ENCODE measurements around the gene XIRP1. TPM values are rescaled to one million over a fixed set of nuclear protein-coding genes. Genes with fewer than 3 reads are reported as not detected.

XIRP1 gene
- polyA plus RNA-seq, 6 donors from 2014 or later = 0.05 TPM; not detected in 5

DNA sequence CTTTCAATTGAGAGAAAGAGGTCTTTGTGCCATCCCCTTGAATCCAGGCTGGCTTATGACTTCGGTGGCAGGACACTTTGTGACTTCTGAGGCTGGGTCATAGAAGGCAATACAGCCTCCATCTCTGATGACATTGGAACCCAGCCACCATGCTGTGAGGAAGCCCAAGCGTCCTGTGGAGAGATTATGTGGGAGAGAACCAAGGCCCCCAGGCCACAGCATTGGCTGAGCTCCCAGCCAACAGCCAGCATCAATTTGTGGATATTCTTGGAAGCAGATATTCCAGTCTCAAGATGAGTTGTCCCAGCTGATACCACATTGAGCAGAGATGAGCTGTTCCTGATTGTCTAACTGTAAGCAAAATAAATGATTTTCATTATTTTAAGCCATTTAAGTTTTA lies 12.7 kb upstream of the XIRP1 start:
- Mint-ChIP-seq H3K27ac (no peak overlapping the region), H3K27me3 (peaks cover 3 to 16% (median 15%) of the 10 kb centered on the region in 3 donors), H3K9me3 (peaks cover 0 to 3% (median 0%) of the 10 kb centered on the region in 7 donors), H3K4me1 (peaks cover 6 to 13% (median 7%) of the 10 kb centered on the region in 3 donors), H3K36me3 (peaks cover 0 to 12% of the 10 kb centered on the region in 2 donors), H3K4me3 (no peak overlapping the region)
- no peak for DNase-seq
- no peak for ATAC-seq (ENCODE audit: low read depth in 2 of 2)

DNA sequence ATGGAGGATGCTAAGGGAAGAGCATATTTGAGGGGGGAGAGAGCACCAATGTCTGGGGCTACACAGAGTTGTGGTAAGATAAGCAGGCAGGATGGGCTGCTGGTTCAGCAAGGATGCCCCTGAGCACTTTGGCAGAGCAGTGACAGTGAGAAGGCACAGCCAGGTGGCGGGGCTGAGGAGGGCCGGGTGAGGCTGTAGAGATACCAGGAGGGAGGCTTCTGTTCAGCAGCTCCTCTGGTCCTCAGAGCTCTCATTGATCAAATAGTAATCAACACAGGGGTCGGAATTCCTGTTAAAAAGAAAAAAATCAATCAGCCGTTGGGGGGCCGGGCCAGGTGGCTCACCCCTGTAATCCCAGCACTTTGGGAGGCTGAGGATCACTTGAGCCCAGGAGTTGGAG lies 11.5 kb upstream of the XIRP1 start:
- Mint-ChIP-seq H3K9me3 (peaks cover 0 to 3% (median 0%) of the 10 kb centered on the region in 7 donors), H3K4me3 (no peak overlapping the region), H3K27me3 (peaks cover 5 to 16% (median 15%) of the 10 kb centered on the region in 3 donors), H3K4me1 (peaks cover 6 to 10% (median 7%) of the 10 kb centered on the region in 3 donors), H3K27ac (no peak overlapping the region), H3K36me3 (peaks cover 0 to 12% of the 10 kb centered on the region in 2 donors)
- DNase-seq (no peak), ATAC-seq (ENCODE audit: low read depth in 2 of 2) (no peak)

DNA sequence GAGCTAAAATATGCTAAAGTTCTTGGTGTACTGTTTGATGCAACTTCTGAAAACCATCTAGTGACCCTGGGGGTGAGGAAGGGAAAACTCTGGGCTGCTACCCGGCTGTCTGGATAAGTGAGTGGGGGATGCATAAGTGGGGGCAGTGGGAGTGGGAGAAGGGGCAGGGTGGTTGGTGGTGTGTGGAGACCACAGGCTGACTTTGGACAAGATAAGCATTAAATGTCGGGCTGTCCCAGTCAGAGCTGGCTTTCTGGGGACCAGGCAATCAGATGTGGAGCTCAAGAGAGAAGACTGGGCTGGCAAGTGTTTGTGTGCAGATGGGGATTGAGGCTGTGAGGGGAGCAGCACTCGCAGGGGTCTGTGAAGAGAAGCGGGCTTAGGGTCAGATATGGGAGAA lies 11.0 kb upstream of the XIRP1 start:
- Mint-ChIP-seq H3K36me3 (peaks cover 0 to 12% of the 10 kb centered on the region in 2 donors), H3K27me3 (peaks cover 8 to 16% (median 15%) of the 10 kb centered on the region in 3 donors), H3K4me3 (no peak overlapping the region), H3K9me3 (peaks cover 0 to 3% (median 0%) of the 10 kb centered on the region in 7 donors), H3K27ac (no peak overlapping the region), H3K4me1 (peaks cover 3 to 5% (median 3%) of the 10 kb centered on the region in 3 donors)
- DNase-seq = no peak
- no peak for ATAC-seq (ENCODE audit: low read depth in 2 of 2)

DNA sequence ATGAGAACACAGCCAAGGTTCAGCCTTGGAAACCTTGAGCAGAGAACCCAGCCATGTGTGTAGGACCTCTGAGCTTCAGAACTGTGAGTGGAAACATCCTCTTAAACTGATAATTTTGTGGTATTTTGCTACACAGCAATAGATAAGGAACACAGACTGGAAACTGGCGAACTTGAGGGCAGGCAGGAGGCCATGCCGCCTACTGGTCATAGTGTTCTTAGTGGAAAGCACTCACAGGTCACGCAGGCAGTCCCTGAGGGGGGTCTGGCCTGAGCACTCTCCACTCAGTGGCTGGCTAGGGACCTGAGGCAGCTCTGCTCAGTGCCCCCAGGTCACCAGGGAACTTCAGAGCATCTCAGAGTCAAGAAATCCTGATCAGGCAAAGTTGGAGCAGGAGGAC lies 9.7 kb upstream of the XIRP1 start:
- Mint-ChIP-seq H3K36me3 (peaks cover 0 to 12% of the 10 kb centered on the region in 2 donors), H3K4me1 (peaks cover 0 to 3% (median 0%) of the 10 kb centered on the region in 3 donors), H3K27me3 (peaks cover 6 to 18% (median 16%) of the 10 kb centered on the region in 3 donors), H3K4me3 (no peak overlapping the region), H3K9me3 (peaks cover 0 to 3% (median 0%) of the 10 kb centered on the region in 7 donors), H3K27ac (no peak overlapping the region)
- DNase-seq = no peak
- ATAC-seq (ENCODE audit: low read depth in 2 of 2) = no peak

DNA sequence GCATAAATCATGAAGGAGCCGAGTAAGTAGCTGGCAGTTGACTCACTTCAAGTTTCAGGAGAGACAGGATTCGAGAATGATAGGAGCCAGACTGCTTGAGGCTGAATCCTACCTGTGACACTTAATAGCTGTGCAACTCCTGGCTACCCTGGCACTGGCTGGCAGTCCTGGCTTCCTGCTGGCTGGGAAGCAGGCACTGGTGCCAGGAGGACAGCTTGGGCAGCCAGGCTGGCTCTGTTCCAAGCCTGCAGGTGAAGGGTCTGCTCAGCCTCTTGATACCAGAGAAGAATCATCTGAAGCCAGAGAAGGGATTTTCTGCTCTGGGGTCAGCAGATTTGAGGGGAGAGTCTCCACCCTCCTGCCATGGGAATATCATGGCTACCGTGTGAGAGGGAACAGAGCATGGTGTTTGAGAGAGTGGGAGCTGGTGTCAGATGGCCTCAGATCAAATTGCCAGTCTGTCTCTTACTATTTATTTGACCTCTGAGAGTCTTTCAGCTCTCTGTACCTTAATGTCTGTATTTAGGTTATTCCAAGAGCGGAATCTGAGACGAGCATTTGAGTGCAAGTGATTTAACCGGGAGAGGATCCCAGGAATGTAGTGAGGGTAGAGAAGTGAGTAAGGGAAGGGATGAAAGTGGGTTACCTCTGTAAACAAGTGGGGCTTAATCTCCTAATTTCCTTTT lies 4.4 kb upstream of the XIRP1 start:
- Mint-ChIP-seq H3K4me3 (no peak overlapping the region), H3K27me3 (peaks cover 6 to 16% (median 9%) of the 10 kb centered on the region in 3 donors), H3K4me1 (peaks cover 5 to 8% (median 5%) of the 10 kb centered on the region in 3 donors), H3K36me3 (peaks cover 0 to 8% of the 10 kb centered on the region in 2 donors), H3K27ac (peak overlapping the region in 2 of 6 donors; percentile 8 to 33), H3K9me3 (peaks cover 0 to 3% (median 0%) of the 10 kb centered on the region in 7 donors)
- ATAC-seq (ENCODE audit: low read depth in 2 of 2) (no peak), DNase-seq (no peak)

DNA sequence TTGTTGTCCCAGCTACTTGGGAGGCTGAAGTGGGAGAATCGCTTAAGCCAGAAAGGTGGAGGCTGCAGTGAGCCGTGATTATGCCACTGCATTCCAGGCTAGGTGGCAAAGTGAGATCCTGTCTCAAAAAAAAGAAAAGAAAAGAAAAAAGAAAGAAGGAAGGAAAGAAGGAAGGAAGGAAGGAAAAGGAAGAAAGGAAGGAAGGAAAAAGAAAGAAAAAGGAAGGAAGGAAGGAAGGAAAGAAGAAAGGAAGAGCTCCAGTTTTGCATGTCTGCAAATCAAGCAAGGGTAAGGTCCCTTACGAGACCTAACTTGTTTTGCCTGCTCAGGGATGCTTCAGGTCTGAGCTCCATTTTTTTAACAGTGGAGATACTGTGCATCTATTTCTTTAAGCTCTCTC lies 3.6 kb upstream of the XIRP1 start:
- H3K4me3 Mint-ChIP-seq = no peak overlapping the region
- no peak for DNase-seq
- H3K9me3 Mint-ChIP-seq = peaks cover 0 to under 1% (median 0%) of the 10 kb centered on the region in 7 donors
- no peak for ATAC-seq (ENCODE audit: low read depth in 2 of 2)
- H3K27ac Mint-ChIP-seq = no peak overlapping the region
- peaks cover 6 to 16% (median 9%) of the 10 kb centered on the region in 3 donors for H3K27me3 Mint-ChIP-seq
- peaks cover 0 to under 1% of the 10 kb centered on the region in 2 donors for H3K36me3 Mint-ChIP-seq
- H3K4me1 Mint-ChIP-seq = peaks cover 5 to 10% (median 5%) of the 10 kb centered on the region in 3 donors

GRCh38 chr3:39193391-39193790 lies 996 bp upstream of the XIRP1 start:
- peaks cover 6 to 16% (median 8%) of the 10 kb centered on the region in 3 donors for H3K27me3 Mint-ChIP-seq
- no peaks in the 10 kb centered on the region for H3K36me3 Mint-ChIP-seq
- DNase-seq = no peak
- H3K27ac Mint-ChIP-seq = no peak overlapping the region
- no peaks in the 10 kb centered on the region for H3K9me3 Mint-ChIP-seq
- no peak overlapping the region for H3K4me3 Mint-ChIP-seq
- ATAC-seq (ENCODE audit: low read depth in 2 of 2) = no peak
- peaks cover 11 to 20% (median 19%) of the 10 kb centered on the region in 3 donors for H3K4me1 Mint-ChIP-seq

GRCh38 chr3:39191773-39192172 lies 622 bp downstream of the XIRP1 start:
- peak overlapping the region in 2 of 6 donors; percentile 68 to 86 for H3K27ac Mint-ChIP-seq

GRCh38 chr3:39191111-39191510 lies 1.3 kb downstream of the XIRP1 start:
- Mint-ChIP-seq H3K27ac (no peak overlapping the region), H3K9me3 (no peaks in the 10 kb centered on the region), H3K36me3 (no peaks in the 10 kb centered on the region), H3K4me1 (peaks cover 13 to 24% (median 19%) of the 10 kb centered on the region in 3 donors), H3K4me3 (no peak overlapping the region), H3K27me3 (peaks cover 4 to 5% (median 5%) of the 10 kb centered on the region in 3 donors)
- DNase-seq (no peak), ATAC-seq (ENCODE audit: low read depth in 2 of 2) (no peak)

More at GRCh38 chr3:39191773-39192172, 622 bp downstream of the XIRP1 start:
- Mint-ChIP-seq H3K4me3 (no peak overlapping the region), H3K4me1 (peaks cover 13 to 24% (median 19%) of the 10 kb centered on the region in 3 donors), H3K9me3 (no peaks in the 10 kb centered on the region), H3K36me3 (no peaks in the 10 kb centered on the region), H3K27me3 (peaks cover 4 to 9% (median 6%) of the 10 kb centered on the region in 3 donors)
- ATAC-seq (ENCODE audit: low read depth in 2 of 2) = no peak
- DNase-seq = no peak

DNA sequence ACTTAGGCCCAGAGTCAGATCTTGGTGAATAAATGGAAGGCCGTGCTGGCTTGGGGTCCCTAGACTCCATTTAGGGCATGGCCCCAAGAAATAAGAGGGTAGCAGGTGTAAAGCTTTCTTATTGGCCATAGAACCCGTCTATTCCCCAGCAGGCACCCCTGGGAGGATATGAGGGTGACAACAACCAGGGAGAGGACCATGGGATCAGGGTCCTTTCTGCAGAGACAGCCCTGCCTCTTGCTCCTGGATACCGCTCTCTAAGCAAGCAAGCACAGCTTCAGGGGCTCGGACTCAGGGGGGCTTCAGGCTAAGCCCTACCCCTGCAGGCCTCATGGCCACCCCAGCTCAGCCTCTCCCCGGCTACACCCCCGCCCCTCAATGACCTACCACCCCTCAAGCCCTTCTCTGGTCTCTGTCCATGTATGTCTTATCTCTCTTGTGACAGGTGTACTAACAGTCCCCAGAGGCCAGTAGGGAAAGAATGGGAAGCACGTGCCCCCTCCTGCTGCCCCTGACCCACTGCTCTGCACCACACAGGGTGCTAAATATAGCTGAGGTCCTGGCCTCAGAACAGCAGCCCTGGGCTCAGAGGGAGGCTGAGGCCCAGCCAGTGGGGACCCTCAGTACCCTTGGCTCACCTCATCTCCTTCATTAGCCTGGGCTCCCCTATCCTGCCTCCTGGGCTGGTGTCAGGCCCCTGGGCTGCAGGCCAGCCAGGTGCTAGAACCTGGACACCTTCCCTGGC lies 1.9 kb downstream of the XIRP1 start:
- Mint-ChIP-seq H3K27me3 (peaks cover 0 to 4% (median 0%) of the 10 kb centered on the region in 3 donors), H3K27ac (peak overlapping the region in 2 of 6 donors; percentile 96 to 97), H3K4me3 (no peak overlapping the region), H3K9me3 (no peaks in the 10 kb centered on the region), H3K36me3 (no peaks in the 10 kb centered on the region), H3K4me1 (peaks cover 13 to 24% (median 19%) of the 10 kb centered on the region in 3 donors)
- ATAC-seq (ENCODE audit: low read depth in 2 of 2) = no peak
- no peak for DNase-seq

- H3K36me3 Mint-ChIP-seq = no peaks in the 10 kb centered on the region
- H3K4me3 Mint-ChIP-seq = no peak overlapping the region
- H3K4me1 Mint-ChIP-seq = peaks cover 13 to 24% (median 19%) of the 10 kb centered on the region in 3 donors
- H3K27me3 Mint-ChIP-seq = peaks cover 0 to 4% (median 0%) of the 10 kb centered on the region in 3 donors
- H3K27ac Mint-ChIP-seq = peak overlapping the region in 5 of 6 donors; percentile 59 to 97 (median 85)
- DNase-seq (peak; percentile 65), ATAC-seq (ENCODE audit: low read depth in 2 of 2) (peak; percentile 81 to 83)
- H3K9me3 Mint-ChIP-seq = no peaks in the 10 kb centered on the region
Measured at GRCh38 chr3:39189959-39190269, 2.5 kb downstream of the XIRP1 start.

DNA sequence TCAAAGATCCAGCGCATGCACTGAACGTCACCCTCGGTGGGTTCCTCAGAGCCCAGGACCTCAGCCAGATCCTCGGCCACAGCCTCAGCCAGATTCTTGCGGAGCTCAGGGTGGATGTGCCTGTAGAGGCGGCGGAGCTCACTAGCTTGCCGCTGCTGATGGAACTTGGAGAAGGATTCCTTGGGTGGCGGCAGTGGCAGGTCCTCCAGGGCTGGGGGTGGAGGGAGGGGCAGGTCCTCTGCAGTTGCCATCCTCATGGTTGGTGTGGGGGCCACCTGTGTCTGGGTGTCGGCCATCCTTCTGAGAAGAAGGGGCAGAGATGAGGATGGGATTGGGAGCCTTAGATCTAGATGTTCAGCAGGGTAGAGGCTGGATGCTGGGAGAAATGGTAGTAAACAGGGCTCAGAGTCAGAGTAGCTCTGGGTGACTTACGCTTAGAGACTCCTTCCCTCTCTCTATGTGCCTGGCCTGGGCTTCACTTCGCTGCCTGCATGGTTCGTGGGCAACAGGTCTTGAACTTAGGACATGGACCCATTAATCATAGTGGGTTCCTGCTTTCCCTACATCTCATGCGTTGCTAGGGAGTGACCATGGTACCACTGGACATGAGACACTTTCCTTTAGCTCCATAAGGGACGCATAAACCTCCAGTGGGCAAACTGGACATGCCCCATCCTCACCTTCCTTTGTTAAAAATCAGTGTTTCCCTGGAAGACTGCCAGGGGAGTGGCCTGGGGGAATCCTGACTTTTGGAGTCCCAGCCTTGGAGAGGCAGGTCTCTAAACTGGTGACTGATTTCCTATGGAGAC lies 3.0 kb downstream of the XIRP1 start:
- H3K4me3 Mint-ChIP-seq = no peak overlapping the region
- no peaks in the 10 kb centered on the region for H3K9me3 Mint-ChIP-seq
- H3K36me3 Mint-ChIP-seq = no peaks in the 10 kb centered on the region

More for the DNA sequence above, 3.0 kb downstream of the XIRP1 start:
- no peak for DNase-seq
- Mint-ChIP-seq H3K27ac (peak overlapping the region in 5 of 6 donors; percentile 70 to 97 (median 87)), H3K4me1 (peaks cover 13 to 24% (median 19%) of the 10 kb centered on the region in 3 donors), H3K27me3 (peaks cover 0 to 4% (median 0%) of the 10 kb centered on the region in 3 donors)
- ATAC-seq (ENCODE audit: low read depth in 2 of 2) = peak in 1 of 2 donors; percentile 4
